ENCODE results near the gene COG3. TPM values are rescaled to one million over a fixed set of nuclear protein-coding genes. Genes with fewer than 3 reads are reported as not detected.
A peak's percentile ranks its signal among the peaks of the same experiment; 100 is the strongest.

The COG3 gene
- total and polyA plus RNA-seq, 2 of the 13 experiments (the other 11 are each of a cell fraction or from before 2014, with no cell fraction given): 37.8 to 47.5 TPM

DNA sequence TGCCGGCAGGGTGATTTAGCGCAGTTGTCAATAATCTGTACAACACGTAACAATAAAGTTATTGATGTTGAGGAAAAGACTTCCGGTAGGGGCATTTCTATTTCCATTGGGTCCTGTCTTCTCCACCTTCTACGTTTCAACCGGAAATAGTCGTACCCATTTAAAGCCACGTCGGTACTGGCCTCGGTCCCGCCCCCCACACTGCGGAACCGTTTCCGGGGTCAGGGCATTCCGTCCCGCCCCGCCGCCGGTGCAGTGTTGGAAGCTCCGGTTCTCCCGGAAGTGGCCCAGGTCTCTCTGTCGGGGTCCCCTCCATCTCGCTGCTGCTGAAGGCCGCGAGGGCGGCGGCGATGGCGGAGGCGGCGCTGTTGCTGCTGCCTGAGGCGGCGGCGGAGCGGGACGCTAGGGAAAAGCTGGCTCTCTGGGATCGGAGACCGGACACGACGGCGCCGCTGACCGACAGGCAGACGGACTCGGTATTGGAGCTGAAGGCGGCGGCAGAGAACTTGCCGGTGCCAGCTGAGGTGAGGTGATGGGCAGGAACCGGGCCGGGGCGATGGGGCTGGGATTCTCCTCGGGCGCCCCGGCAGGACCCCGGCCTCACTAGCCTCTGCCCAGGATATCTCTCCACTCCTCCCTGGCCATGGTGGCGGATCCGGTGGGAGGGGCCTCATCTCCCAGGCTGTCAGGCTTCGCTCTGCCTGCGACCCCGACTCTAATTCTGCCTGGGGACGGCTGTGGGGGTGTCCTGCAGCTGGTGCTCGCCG is at the start of gene COG3 (continued):
- no peak for TF ChIP-seq TCF12 (IDR thresholded peaks at IDR 0.05)
- TF ChIP-seq TCF12 (CRISPR knock-in tag; IDR thresholded peaks at IDR 0.05): 0 out of 2 replicates have a peak, but pooled peaks have one; percentile 41
- TF ChIP-seq, protein P1, sequence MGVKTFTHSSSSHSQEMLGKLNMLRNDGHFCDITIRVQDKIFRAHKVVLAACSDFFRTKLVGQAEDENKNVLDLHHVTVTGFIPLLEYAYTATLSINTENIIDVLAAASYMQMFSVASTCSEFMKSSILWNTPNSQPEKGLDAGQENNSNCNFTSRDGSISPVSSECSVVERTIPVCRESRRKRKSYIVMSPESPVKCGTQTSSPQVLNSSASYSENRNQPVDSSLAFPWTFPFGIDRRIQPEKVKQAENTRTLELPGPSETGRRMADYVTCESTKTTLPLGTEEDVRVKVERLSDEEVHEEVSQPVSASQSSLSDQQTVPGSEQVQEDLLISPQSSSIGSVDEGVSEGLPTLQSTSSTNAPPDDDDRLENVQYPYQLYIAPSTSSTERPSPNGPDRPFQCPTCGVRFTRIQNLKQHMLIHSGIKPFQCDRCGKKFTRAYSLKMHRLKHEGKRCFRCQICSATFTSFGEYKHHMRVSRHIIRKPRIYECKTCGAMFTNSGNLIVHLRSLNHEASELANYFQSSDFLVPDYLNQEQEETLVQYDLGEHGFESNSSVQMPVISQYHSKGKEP (CRISPR knock-in tag; IDR thresholded peaks at IDR 0.05): no peak; the same call in 1 of the 2 replicates
- no peak for TF ChIP-seq MYNN (CRISPR knock-in tag; IDR thresholded peaks at IDR 0.05; ENCODE audit: low read depth)
- TF ChIP-seq, protein P2, sequence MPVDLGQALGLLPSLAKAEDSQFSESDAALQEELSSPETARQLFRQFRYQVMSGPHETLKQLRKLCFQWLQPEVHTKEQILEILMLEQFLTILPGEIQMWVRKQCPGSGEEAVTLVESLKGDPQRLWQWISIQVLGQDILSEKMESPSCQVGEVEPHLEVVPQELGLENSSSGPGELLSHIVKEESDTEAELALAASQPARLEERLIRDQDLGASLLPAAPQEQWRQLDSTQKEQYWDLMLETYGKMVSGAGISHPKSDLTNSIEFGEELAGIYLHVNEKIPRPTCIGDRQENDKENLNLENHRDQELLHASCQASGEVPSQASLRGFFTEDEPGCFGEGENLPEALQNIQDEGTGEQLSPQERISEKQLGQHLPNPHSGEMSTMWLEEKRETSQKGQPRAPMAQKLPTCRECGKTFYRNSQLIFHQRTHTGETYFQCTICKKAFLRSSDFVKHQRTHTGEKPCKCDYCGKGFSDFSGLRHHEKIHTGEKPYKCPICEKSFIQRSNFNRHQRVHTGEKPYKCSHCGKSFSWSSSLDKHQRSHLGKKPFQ (CRISPR knock-in tag; IDR thresholded peaks at IDR 0.05; ENCODE audit: insufficient replicate concordance): peak; percentile 71
- TF ChIP-seq ZNF713 (CRISPR knock-in tag; IDR thresholded peaks at IDR 0.05): no peak
- no peak for TF ChIP-seq ZNF766 (CRISPR knock-in tag; IDR thresholded peaks at IDR 0.05; ENCODE audit: borderline replicate concordance)
- TF ChIP-seq ZNF557 (CRISPR knock-in tag; IDR thresholded peaks at IDR 0.05): no peak
- TF ChIP-seq, protein P3, sequence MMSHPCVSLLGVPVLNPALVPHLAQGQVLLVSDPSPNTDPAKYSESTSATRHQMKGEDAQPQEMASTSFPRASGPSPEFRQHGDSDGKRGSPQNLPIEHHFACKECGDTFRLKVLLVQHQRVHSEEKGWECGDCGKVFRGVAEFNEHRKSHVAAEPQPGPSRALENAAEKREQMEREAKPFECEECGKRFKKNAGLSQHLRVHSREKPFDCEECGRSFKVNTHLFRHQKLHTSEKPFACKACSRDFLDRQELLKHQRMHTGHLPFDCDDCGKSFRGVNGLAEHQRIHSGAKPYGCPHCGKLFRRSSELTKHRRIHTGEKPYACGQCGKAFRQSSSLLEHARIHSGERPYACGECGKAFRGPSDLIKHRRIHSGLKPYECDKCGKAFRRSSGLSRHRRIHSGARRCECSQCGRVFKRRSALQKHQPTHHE (CRISPR knock-in tag; IDR thresholded peaks at IDR 0.05; ENCODE audit: borderline replicate concordance): 0 out of 2 replicates have a peak, but pooled peaks have one; percentile 47
- no peak for TF ChIP-seq ZSCAN12 (CRISPR knock-in tag; IDR thresholded peaks at IDR 0.05)
- no peak for TF ChIP-seq ATRX (CRISPR knock-in tag; IDR thresholded peaks at IDR 0.05; ENCODE audit: borderline replicate concordance)
- no peak for TF ChIP-seq ZFP1 (CRISPR knock-in tag; IDR thresholded peaks at IDR 0.05)
- no peak for TF ChIP-seq SMARCC2 (IDR thresholded peaks at IDR 0.05)
- TF ChIP-seq ZFP36L1 (CRISPR knock-in tag; IDR thresholded peaks at IDR 0.05): no peak
- peak; percentile 64 for TF ChIP-seq UBTF (CRISPR knock-in tag; IDR thresholded peaks at IDR 0.05)
- no peak for TF ChIP-seq CENPT (CRISPR knock-in tag; IDR thresholded peaks at IDR 0.05; ENCODE audit: low read depth)
- TF ChIP-seq, protein P4, sequence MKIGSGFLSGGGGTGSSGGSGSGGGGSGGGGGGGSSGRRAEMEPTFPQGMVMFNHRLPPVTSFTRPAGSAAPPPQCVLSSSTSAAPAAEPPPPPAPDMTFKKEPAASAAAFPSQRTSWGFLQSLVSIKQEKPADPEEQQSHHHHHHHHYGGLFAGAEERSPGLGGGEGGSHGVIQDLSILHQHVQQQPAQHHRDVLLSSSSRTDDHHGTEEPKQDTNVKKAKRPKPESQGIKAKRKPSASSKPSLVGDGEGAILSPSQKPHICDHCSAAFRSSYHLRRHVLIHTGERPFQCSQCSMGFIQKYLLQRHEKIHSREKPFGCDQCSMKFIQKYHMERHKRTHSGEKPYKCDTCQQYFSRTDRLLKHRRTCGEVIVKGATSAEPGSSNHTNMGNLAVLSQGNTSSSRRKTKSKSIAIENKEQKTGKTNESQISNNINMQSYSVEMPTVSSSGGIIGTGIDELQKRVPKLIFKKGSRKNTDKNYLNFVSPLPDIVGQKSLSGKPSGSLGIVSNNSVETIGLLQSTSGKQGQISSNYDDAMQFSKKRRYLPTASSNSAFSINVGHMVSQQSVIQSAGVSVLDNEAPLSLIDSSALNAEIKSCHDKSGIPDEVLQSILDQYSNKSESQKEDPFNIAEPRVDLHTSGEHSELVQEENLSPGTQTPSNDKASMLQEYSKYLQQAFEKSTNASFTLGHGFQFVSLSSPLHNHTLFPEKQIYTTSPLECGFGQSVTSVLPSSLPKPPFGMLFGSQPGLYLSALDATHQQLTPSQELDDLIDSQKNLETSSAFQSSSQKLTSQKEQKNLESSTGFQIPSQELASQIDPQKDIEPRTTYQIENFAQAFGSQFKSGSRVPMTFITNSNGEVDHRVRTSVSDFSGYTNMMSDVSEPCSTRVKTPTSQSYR (CRISPR knock-in tag; IDR thresholded peaks at IDR 0.05; ENCODE audit: borderline replicate concordance): peak; percentile 37; the same call in 1 of the 2 replicates
